GM19455 (cell line): ENCODE data around the gene PRSS1.
"Not testable (repeated sequence)": the region's sequence is repeated elsewhere in the genome, so short reads cannot be mapped to it uniquely, and the experiment has no call there.

ENCODE experiments used
- ATAC-seq: cut with Tn5 transposase; IDR thresholded peaks from one replicate; pipeline ENCODE4 v1.9.1; 2021; ENCODE audit not compliant: unreplicated experiment

The PRSS1 gene

GRCh38 chr7:142773230-142773629 is 24.0 kb downstream of the PRSS1 start:
- ATAC-seq: no peak

- no peak for ATAC-seq
Measured at GRCh38 chr7:142773937-142774744, 24.9 kb downstream of the PRSS1 start.

- no peak for ATAC-seq
Measured at GRCh38 chr7:142774826-142775225, 25.6 kb downstream of the PRSS1 start.

- not testable (repeated sequence) for ATAC-seq
Measured at GRCh38 chr7:142775351-142776115, 26.3 kb downstream of the PRSS1 start.

- no peak for ATAC-seq
Measured at GRCh38 chr7:142776206-142776844, 27.1 kb downstream of the PRSS1 start.

GRCh38 chr7:142776845-142777225 is 27.6 kb downstream of the PRSS1 start:
- ATAC-seq: not testable (repeated sequence)

GRCh38 chr7:142777318-142777717 is 28.0 kb downstream of the PRSS1 start:
- ATAC-seq: no peak

- peak; percentile 96 for ATAC-seq
Measured at GRCh38 chr7:142782922-142783900, 33.9 kb downstream of the PRSS1 start.

GRCh38 chr7:142784096-142784495 is 34.8 kb downstream of the PRSS1 start:
- ATAC-seq: no peak

GRCh38 chr7:142784716-142785115 is 35.4 kb downstream of the PRSS1 start:
- ATAC-seq: no peak

GRCh38 chr7:142785841-142786250 is 36.6 kb downstream of the PRSS1 start:
- ATAC-seq: no peak

- no peak for ATAC-seq
Measured at GRCh38 chr7:142787034-142787768, 37.9 kb downstream of the PRSS1 start.

GRCh38 chr7:142787783-142788182 is 38.5 kb downstream of the PRSS1 start:
- ATAC-seq: no peak

GRCh38 chr7:142788303-142789289 is 39.3 kb downstream of the PRSS1 start:
- no peak for ATAC-seq

- no peak for ATAC-seq
Measured at GRCh38 chr7:142789441-142789840, 40.2 kb downstream of the PRSS1 start.

- no peak for ATAC-seq
Measured at GRCh38 chr7:142790056-142790455, 40.8 kb downstream of the PRSS1 start.

- no peak for ATAC-seq
Measured at GRCh38 chr7:142790555-142790954, 41.3 kb downstream of the PRSS1 start.

- no peak for ATAC-seq
Measured at GRCh38 chr7:142791502-142791901, 42.2 kb downstream of the PRSS1 start.

GRCh38 chr7:142792129-142792528 is 42.9 kb downstream of the PRSS1 start:
- ATAC-seq: no peak
